Naive B cell (primary cell): ENCODE measurements around the gene DHRS7B. TPM values are rescaled to one million over a fixed set of nuclear protein-coding genes. Genes with fewer than 3 reads are reported as not detected.
"Not testable (repeated sequence)": the region's sequence is repeated elsewhere in the genome, so short reads cannot be mapped to it uniquely, and the experiment has no call there.

Experiments used
- ATAC-seq, 2 donors: fragments of 150-1000 bp; cut with Tn5 transposase; 2 replicates each; pipeline ENCODE4 v1.10.0; 2021; ENCODE audit warnings: low read depth in 2 of 2, mild to moderate bottlenecking in 2 of 2, moderate library complexity in 2 of 2
- DNase-seq: peaks from one replicate; pipeline ENCODE4 v3.0.0; 2022
- H3K27ac Mint-ChIP-seq, 6 donors: one replicate each; pipeline ENCODE4 v1.8.0; 2020 to 2022; ENCODE audit warnings: mild to moderate bottlenecking in 6 of 6, mixed read lengths in 6 of 6, moderate library complexity in 5 of 6, inconsistent platforms in 2 of 6
- H3K27me3 Mint-ChIP-seq, 3 donors: one replicate each; pipeline ENCODE4 v1.8.0; 2021 to 2022; ENCODE audit warnings: mixed read lengths in 3 of 3, mild to moderate bottlenecking in 1 of 3
- H3K36me3 Mint-ChIP-seq, 2 donors: one replicate each; pipeline ENCODE4 v1.8.0; 2020 to 2022; ENCODE audit warnings: mixed read lengths in 2 of 2, inconsistent platforms in 1 of 2, mild to moderate bottlenecking in 1 of 2
- H3K4me1 Mint-ChIP-seq, 3 donors: one replicate each; pipeline ENCODE4 v1.8.0; 2020 to 2022; ENCODE audit warnings: mixed read lengths in 3 of 3, inconsistent platforms in 1 of 3, mild to moderate bottlenecking in 1 of 3, moderate library complexity in 1 of 3
- H3K4me3 Mint-ChIP-seq, 8 donors: one replicate each; pipeline ENCODE4 v1.8.0; 2020 to 2022; ENCODE audit warnings: mild to moderate bottlenecking in 8 of 8, mixed read lengths in 8 of 8, moderate library complexity in 8 of 8, inconsistent platforms in 2 of 8
- H3K9me3 Mint-ChIP-seq, 7 donors: one replicate each; pipeline ENCODE4 v1.8.0; 2020 to 2022; ENCODE audit warnings: mixed read lengths in 7 of 7, mild to moderate bottlenecking in 5 of 7, inconsistent platforms in 2 of 7, moderate library complexity in 1 of 7
- polyA plus RNA-seq, 6 donors: library from polyadenylated mRNA; unstranded; fragments of 300-500 nt; fragmentation: Illumina TruSeq; gene quantifications; one replicate each; pipeline ENCODE4 v1.2.3, GENCODE V29; 2021; ENCODE audit warnings: low read depth in 6 of 6

DHRS7B gene
- polyA plus RNA-seq, 6 donors from 2014 or later, result 3.9 to 11.7 (median 8.7) TPM

DNA sequence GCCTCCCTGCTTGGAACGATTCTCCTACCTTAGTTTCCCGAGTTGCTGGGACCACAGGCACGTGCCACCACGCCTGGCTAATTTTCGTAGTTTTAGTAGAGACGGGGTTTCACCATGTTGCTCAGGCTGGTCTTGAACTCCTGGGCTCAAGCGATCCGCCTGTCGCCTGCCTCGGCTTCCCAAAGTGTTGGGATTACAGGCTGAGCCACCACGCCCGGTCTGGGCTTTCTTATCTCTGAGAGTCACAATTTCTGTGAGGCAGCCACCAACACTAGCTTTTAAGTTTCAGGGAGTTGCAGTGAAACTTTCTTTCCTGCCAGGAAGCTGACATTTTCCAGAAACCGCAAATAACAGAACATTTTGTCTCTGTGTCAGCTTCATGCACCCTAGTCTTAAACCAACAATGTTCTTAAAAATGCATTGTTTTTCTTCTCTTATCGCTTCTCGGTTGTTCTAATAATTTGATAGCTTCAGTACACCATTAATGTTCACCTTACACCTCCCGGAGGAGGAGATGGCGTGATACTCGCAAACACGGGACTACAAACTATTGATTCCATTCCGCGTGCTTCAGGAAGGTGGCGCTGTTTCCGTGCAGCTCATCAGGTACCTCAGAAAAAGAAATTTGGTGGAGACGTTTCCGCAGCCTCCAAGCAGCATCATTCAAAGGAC lies 7.4 kb upstream of the DHRS7B start:
- H3K4me3 Mint-ChIP-seq, result peak overlapping the region in 2 of 8 donors; percentile 0 to 7
- H3K36me3 Mint-ChIP-seq, result no peaks in the 10 kb centered on the region

DNA sequence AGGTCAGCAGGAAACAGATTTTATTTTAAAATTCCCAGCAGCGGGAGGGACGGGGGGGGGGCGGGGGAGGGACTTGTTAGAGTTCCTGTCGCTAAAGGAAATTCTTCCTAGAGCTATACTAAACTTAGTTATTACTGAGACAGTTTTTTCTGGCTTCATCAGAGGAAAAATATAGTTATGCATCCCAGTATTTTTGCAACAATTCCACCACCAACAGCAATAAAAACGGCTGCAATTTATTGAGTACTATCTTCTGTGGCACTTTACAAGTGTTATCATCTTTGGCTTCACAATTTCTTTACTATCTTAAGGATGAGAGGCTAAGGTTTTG lies 6.9 kb upstream of the DHRS7B start:
- Mint-ChIP-seq H3K36me3 (no peaks in the 10 kb centered on the region), H3K27ac (no peak overlapping the region), H3K4me1 (peaks cover 6 to 10% (median 9%) of the 10 kb centered on the region in 3 donors), H3K27me3 (peaks cover 0 to 13% (median 4%) of the 10 kb centered on the region in 3 donors), H3K4me3 (peak overlapping the region in 1 of 8 donors; percentile 9), H3K9me3 (no peaks in the 10 kb centered on the region)
- ATAC-seq (no peak), DNase-seq (no peak)

More for the DNA sequence above, 7.4 kb upstream of the DHRS7B start:
- DNase-seq, result peak; percentile 64
- ATAC-seq, result peak; percentile 77 to 91
- no peak overlapping the region for H3K27ac Mint-ChIP-seq
- peaks cover 0 to 13% (median 4%) of the 10 kb centered on the region in 3 donors for H3K27me3 Mint-ChIP-seq
- H3K9me3 Mint-ChIP-seq, result no peaks in the 10 kb centered on the region
- H3K4me1 Mint-ChIP-seq, result peaks cover 5 to 6% (median 6%) of the 10 kb centered on the region in 3 donors

DNA sequence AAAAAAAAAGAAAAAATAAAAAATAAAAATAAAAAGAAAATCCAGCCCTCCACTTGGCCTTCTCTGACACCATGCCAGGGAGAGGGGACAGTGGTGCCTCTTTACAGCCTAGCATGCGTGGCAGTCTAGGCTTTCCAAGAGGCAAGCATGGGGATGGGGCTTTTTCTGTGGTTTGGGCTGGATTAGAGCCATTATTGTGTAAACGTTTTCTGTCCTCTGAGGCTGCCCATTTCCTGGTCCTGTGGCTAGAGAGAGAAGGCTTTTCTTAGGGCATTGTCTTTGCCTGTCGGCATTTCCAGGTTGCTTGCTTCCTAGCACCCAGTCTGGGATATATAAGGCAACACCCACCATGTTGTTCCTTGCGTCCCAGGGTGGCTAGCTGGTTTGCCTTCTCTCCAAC lies 2.7 kb upstream of the DHRS7B start:
- peaks cover 0 to 8% (median 8%) of the 10 kb centered on the region in 3 donors for H3K27me3 Mint-ChIP-seq
- H3K4me1 Mint-ChIP-seq, result peaks cover 28 to 40% (median 40%) of the 10 kb centered on the region in 3 donors
- peaks cover 0 to 2% (median 0%) of the 10 kb centered on the region in 7 donors for H3K9me3 Mint-ChIP-seq
- DNase-seq (no peak), ATAC-seq (no peak)
- no peak overlapping the region for H3K4me3 Mint-ChIP-seq
- no peak overlapping the region for H3K27ac Mint-ChIP-seq
- H3K36me3 Mint-ChIP-seq, result no peaks in the 10 kb centered on the region

DNA sequence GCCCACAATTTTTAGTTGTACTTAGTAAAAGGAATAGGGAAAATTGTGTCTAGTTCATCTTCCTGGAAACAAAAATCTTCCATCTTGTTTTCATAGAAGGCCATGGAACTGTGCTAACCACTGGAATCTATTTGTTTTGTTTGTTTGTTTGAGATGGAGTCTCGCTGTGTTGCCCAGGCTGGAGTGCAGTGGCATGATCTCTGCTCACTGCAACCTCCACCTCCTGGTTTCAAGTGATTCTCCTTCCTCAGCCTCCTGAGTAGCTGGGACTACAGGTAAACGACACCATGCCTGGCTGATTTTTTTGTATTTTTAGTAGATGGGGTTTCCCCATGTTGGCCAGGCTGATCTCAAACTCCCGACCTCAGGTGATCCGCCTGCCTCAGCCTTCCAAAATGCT lies 2.2 kb upstream of the DHRS7B start:
- not testable (repeated sequence) for H3K9me3 Mint-ChIP-seq, H3K36me3 Mint-ChIP-seq, ATAC-seq, DNase-seq, H3K27me3 Mint-ChIP-seq
- Mint-ChIP-seq H3K27ac (peak overlapping the region in 1 of 6 donors; percentile 81), H3K4me1 (peaks cover 26 to 40% (median 37%) of the 10 kb centered on the region in 3 donors), H3K4me3 (peak overlapping the region in 4 of 8 donors; percentile 25 to 92 (median 66))

DNA sequence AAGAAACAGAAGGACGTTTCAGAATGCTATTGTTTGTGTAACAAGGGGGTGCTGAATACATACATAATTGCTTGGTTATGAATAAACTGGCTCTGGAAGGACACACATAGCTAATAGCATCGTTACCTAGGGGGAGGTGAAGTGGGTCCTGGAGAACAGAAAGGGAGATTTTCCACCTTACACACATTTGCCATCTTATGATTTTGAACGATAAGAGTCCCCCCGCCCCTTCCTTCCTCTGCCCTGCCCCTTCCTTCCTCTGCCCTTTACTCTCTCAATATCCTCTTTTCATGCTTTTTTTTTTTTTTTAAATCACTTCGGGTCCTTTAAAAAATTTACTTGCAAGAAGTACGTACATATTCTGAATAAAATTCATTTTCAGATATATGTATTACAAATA lies 902 bp upstream of the DHRS7B start:
- Mint-ChIP-seq H3K9me3 (peaks cover 0 to 2% (median 0%) of the 10 kb centered on the region in 7 donors), H3K4me1 (peaks cover 25 to 37% (median 34%) of the 10 kb centered on the region in 3 donors), H3K27ac (peak overlapping the region in 5 of 6 donors; percentile 93 to 97 (median 96)), H3K36me3 (no peaks in the 10 kb centered on the region), H3K4me3 (peak overlapping the region; percentile 89 to 98 (median 92)), H3K27me3 (peaks cover 0 to 3% (median 0%) of the 10 kb centered on the region in 3 donors)
- peak; percentile 69 for DNase-seq
- peak; percentile 53 to 55 for ATAC-seq

DNA sequence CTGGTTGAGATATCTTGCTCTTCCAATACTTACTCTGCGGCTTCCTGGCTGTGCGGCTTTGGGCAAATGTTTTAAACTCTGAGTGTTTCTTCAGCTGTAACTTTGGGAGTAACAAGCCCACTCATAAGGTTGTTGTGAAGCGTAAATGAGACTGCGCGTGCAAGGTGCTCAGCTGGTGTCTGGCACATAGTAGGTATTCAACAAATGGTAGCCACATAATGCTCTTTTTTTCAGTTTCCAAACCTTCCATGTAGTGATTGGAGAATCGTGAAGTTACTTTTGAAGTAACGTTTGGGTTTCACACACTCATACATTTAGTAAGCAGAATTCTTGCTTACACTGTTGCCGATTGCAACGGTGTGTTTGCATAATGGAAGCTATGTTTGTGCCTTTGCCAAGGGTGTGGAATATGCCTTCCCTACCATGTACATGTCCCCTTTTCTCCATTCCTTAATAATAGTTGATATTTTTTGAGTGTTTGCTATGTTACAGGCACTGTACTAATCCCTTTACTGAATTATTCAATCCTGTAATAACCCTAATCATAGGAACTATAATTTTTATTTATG lies 829 bp downstream of the DHRS7B start:
- peaks cover 0 to 2% (median 0%) of the 10 kb centered on the region in 7 donors for H3K9me3 Mint-ChIP-seq
- H3K27me3 Mint-ChIP-seq, result peaks cover 0 to 3% (median 0%) of the 10 kb centered on the region in 3 donors
- peaks cover 35 to 43% (median 36%) of the 10 kb centered on the region in 3 donors for H3K4me1 Mint-ChIP-seq
- ATAC-seq, result no peak
- peak overlapping the region; percentile 89 to 98 (median 92) for H3K4me3 Mint-ChIP-seq
- H3K36me3 Mint-ChIP-seq, result no peaks in the 10 kb centered on the region
- no peak for DNase-seq
- peak overlapping the region; percentile 93 to 97 (median 96) for H3K27ac Mint-ChIP-seq

DNA sequence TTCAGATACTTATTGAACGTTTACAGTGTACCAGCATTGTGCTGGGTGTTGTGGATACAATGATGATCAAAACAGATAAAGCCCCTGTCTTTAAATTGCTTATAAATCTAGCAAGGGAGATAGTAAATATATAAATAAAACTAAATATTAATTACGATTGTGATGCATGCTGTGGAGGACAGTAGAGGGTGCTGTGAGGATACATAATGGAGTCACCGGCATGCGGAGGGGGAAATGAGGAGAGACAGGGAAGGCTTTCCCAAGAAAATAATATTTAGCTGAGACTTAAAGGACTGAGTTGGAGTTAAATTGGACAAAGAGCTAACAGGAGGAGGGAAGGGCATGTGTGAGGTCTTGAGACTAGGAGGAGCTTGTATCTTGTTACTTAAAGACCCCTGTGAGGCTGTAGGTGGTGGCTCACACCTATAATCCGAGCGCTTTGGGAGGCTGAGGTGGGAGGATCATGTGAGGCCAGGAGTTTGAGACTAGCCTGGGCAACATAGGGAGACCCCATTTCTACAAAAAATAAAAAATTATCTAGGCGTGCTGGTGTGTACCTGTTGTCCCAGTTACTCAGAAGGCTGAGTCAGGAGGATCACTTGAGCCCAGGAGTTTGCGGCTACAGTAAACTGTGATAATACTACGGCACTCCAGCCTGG lies 2.4 kb downstream of the DHRS7B start:
- H3K36me3 Mint-ChIP-seq, result peaks cover 0 to 10% of the 10 kb centered on the region in 2 donors
- H3K27me3 Mint-ChIP-seq, result peaks cover 0 to 3% (median 0%) of the 10 kb centered on the region in 3 donors
- H3K4me1 Mint-ChIP-seq, result peaks cover 35 to 45% (median 41%) of the 10 kb centered on the region in 3 donors
- H3K9me3 Mint-ChIP-seq, result peaks cover 0 to 9% (median 5%) of the 10 kb centered on the region in 7 donors
- ATAC-seq (no peak), DNase-seq (no peak)
- H3K4me3 Mint-ChIP-seq, result peak overlapping the region in 3 of 8 donors; percentile 44 to 82 (median 66)
- H3K27ac Mint-ChIP-seq, result peak overlapping the region in 3 of 6 donors; percentile 41 to 71 (median 60)

DNA sequence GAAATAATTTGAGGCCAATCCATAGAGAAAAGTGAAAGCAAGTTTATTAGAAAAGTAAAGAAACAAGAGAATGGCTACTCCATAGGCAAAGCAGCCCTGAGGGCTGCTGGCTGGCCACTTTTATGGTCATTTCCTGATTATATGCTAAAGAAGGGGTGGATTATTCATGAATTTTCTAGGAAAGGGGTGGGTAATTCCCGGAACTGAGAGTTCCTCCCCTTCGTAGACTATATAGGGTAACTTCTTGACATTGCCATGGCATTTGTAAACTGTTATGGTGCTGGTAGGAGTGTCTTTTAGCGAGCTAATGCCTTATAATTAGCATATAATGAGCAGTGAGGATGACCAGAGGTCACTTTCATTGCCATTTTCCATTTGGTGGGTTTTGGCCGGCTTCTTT lies 4.4 kb downstream of the DHRS7B start:
- no peak for DNase-seq
- Mint-ChIP-seq H3K4me1 (peaks cover 24 to 32% (median 26%) of the 10 kb centered on the region in 3 donors), H3K27me3 (no peaks in the 10 kb centered on the region), H3K4me3 (peak overlapping the region in 1 of 8 donors; percentile 33), H3K9me3 (peaks cover 0 to 27% (median 9%) of the 10 kb centered on the region in 7 donors), H3K27ac (no peak overlapping the region), H3K36me3 (peaks cover 0 to 14% of the 10 kb centered on the region in 2 donors)
- no peak for ATAC-seq

DNA sequence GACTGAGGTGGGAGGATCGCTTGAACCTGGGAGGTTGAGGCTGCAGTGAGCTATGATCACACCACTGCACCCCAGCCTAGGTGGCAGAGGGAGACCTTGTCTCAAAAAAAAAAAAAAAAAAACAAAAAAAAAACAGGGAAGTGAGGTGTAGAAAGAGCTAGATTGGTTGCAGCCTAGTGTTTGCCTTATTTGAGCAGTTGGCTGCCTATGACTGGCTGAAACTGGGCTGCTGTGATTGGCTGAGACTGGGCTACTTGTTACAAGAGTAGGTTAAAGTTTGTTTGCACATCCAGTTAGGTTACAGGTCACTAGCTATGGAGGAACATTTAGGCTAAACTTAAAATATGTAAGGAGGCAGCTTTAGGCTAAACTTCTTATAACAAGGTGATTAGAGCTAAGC lies 5.7 kb downstream of the DHRS7B start:
- no peak for DNase-seq

DNA sequence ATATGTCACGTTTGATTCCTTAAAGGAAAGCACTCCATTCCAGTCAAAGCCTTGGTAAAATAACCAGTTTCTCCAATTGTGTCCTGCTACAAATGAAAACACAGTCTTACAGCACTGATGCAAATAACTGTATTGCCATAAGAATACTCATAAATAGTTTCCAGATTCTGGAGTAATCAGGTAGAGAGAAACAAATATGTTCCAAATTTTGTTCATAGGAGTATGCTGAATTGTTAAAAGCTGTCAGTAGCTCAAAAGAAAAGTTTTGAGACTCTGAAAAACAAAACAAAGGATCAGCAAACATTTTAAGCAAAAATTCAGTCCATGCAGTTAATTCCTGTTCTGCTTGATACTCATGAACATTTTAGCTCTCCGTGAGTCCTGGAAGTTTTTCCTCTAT lies 7.8 kb downstream of the DHRS7B start:
- Mint-ChIP-seq H3K4me1 (peaks cover 7 to 12% (median 9%) of the 10 kb centered on the region in 3 donors), H3K36me3 (peaks cover 0 to 14% of the 10 kb centered on the region in 2 donors), H3K27me3 (no peaks in the 10 kb centered on the region), H3K27ac (no peak overlapping the region), H3K4me3 (no peak overlapping the region), H3K9me3 (peaks cover 0 to 29% (median 16%) of the 10 kb centered on the region in 7 donors)
- DNase-seq (no peak), ATAC-seq (no peak)

More for the DNA sequence above, 5.7 kb downstream of the DHRS7B start:
- Mint-ChIP-seq H3K4me3 (no peak overlapping the region), H3K36me3 (peaks cover 0 to 14% of the 10 kb centered on the region in 2 donors), H3K9me3 (peaks cover 0 to 27% (median 13%) of the 10 kb centered on the region in 7 donors), H3K27me3 (no peaks in the 10 kb centered on the region), H3K27ac (peak overlapping the region in 1 of 6 donors; percentile 53), H3K4me1 (peaks cover 13 to 19% (median 18%) of the 10 kb centered on the region in 3 donors)
- peak in 1 of 2 donors; percentile 37 for ATAC-seq

DNA sequence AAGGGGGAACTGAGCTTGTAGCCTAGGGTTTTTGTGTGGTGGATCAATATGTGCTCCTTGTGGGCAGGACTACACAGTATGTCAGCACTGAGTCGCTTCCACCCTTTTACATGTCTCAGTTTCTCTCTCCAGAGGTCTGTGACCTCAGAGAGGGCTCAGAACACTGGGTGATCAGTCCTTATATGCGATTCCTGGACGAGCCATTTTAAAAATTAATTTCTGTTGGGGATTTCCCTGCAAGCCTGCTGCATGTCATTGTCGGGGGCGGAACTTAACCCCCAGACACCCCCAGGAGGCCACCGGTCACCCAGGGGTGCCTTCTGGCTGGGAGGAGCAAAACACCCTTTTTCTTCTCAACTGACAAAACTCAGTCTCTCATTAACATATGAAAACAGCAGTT lies 14.1 kb downstream of the DHRS7B start:
- Mint-ChIP-seq H3K27me3 (no peaks in the 10 kb centered on the region), H3K27ac (peak overlapping the region in 1 of 6 donors; percentile 55), H3K9me3 (peaks cover 0 to 8% (median 2%) of the 10 kb centered on the region in 7 donors), H3K4me3 (peak overlapping the region in 2 of 8 donors; percentile 6 to 16), H3K4me1 (peaks cover 5 to 13% (median 11%) of the 10 kb centered on the region in 3 donors), H3K36me3 (peaks cover 0 to 8% of the 10 kb centered on the region in 2 donors)
- DNase-seq, result no peak
- ATAC-seq, result peak in 1 of 2 donors; percentile 64

DNA sequence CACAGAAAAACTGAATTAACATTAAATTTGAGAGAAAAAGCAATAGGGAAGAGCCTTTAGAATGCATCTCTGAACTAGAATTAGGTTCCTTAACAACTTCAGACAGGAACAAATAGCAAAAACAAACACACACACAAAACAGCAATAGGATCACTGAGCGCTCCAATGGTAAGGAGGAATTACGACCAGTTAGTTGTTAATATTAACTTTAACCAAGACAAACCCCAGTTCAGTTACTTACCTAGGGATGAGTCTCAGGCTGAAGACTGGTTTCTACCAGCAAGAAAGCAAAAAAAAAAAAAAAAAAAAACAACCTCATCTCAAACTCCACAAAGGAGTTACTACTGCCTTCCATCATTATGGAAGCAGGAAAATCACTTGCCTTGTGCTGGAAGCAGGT lies 14.6 kb downstream of the DHRS7B start:
- ATAC-seq (no peak), DNase-seq (no peak)
- peaks cover 0 to 8% of the 10 kb centered on the region in 2 donors for H3K36me3 Mint-ChIP-seq
- H3K4me3 Mint-ChIP-seq, result peak overlapping the region in 1 of 8 donors; percentile 16
- peaks cover 5 to 13% (median 11%) of the 10 kb centered on the region in 3 donors for H3K4me1 Mint-ChIP-seq
- peaks cover 0 to 8% (median 0%) of the 10 kb centered on the region in 7 donors for H3K9me3 Mint-ChIP-seq
- peak overlapping the region in 1 of 6 donors; percentile 55 for H3K27ac Mint-ChIP-seq
- no peaks in the 10 kb centered on the region for H3K27me3 Mint-ChIP-seq

DNA sequence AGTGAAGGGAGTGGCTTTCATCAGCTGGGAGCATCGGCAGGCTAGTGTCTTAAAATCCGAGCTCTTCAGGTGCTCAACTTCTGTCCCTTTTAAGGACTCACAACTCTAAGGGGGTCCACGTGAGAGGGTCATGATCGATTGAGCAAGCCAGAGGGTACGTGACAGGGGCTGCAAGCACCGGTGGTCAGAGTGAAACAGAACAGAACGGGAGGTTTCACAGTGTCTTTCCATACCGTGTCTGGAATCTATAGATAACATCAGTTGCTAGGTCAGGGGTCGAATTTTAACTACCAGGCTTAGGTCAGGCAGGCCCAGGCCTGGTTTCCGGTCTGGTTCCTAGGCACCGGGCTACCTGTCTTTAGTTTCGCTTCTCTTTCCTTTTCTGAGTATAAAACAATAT lies 15.3 kb downstream of the DHRS7B start:
- H3K9me3 Mint-ChIP-seq, ATAC-seq, H3K27me3 Mint-ChIP-seq, DNase-seq, H3K4me3 Mint-ChIP-seq: not testable (repeated sequence)
- H3K4me1 Mint-ChIP-seq, result peaks cover 5 to 13% (median 11%) of the 10 kb centered on the region in 3 donors
- peak overlapping the region in 1 of 6 donors; percentile 26 for H3K27ac Mint-ChIP-seq
- H3K36me3 Mint-ChIP-seq, result peaks cover 0 to 12% of the 10 kb centered on the region in 2 donors
